ENCODE data around the gene MYO1H.

GRCh38 chr12:109386059-109386433 lies 38.3 kb downstream of the MYO1H start:
- TF ChIP-seq CTCF (IDR thresholded peaks at IDR 0.05; ENCODE audit: control extremely low read depth in 1 of 3, insufficient read depth in 1 of 3, low read depth in 1 of 3, low read length in 3 of 3), result no peak
- TF ChIP-seq CBX5 (IDR thresholded peaks at IDR 0.05; ENCODE audit: low read depth, low read length), result no peak
- TF ChIP-seq POLR2A (IDR thresholded peaks at IDR 0.05; ENCODE audit: control extremely low read depth in 1 of 2, low read depth in 2 of 2, low read length in 2 of 2), result no peak
- no peak for TF ChIP-seq EP300 (IDR thresholded peaks at IDR 0.05; ENCODE audit: borderline replicate concordance in 1 of 2, low read depth in 2 of 2, low read length in 2 of 2)
- TF ChIP-seq ZNF274 (IDR thresholded peaks at IDR 0.05; ENCODE audit: borderline replicate concordance, extremely low read depth, low read length), result no peak
- no peak for TF ChIP-seq HDAC2 (IDR thresholded peaks at IDR 0.05; ENCODE audit: borderline replicate concordance in 1 of 2, low read depth in 2 of 2, low read length in 2 of 2)
